ENCODE measurements around the gene HMCN2.

- TF ChIP-seq CTCF (IDR thresholded peaks at IDR 0.05) = no peak
- no peak for TF ChIP-seq ZFX (IDR thresholded peaks at IDR 0.05; ENCODE audit: borderline replicate concordance)
These were observed 64.8 kb downstream of the HMCN2 start for GRCh38 chr9:130330202-130330862.

Measured in 22Rv1 (cell line).